Measurements from ENCODE around the gene RASSF7. TPM values are rescaled to one million over a fixed set of nuclear protein-coding genes. Genes with fewer than 3 reads are reported as not detected.
A peak's percentile ranks its signal among the peaks of the same experiment; 100 is the strongest.

The RASSF7 gene
- total and polyA plus RNA-seq, 10 of the 15 experiments (the other 5 are each of a cell fraction or from before 2014, with no cell fraction given): 0.39 to 29.7 (median 13.2) TPM

DNA sequence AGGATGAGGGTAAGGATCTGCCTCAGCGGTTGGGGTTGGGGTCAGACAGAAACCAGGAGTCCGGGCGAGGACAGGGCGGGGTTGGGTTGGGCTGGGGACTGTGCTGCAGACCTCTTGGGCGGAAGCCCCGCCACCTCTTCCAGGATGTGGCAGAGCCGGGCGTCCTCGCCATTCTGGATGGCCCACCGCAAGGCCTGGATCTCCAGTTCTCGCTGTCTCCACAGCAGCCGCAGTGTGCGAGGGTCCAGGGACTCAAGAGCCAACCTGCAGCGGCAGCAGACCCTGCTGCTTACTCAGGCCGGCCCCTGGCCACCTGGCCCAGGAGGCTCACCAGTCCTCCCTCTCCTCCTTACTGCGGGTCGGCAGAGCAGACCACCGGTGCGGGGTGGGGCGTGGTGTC is 2.3 kb upstream of the RASSF7 start:
- ATAC-seq (no peak), FAIRE-seq (no peak), DNase-seq (ENCODE audit: low read depth, low spot score) (no peak)
- Histone ChIP-seq H3K9ac (ENCODE audit: control insufficient read depth, insufficient read depth, low read length) (no peak overlapping the region), H3K27me3 (replicated peaks in 1 of 2; ENCODE audit: control insufficient read depth in 2 of 2, insufficient read depth in 2 of 2, low read length in 1 of 2) (peaks cover 0 to 5% of the 10 kb centered on the region in 2 experiments; a peak in 2 of 4 replicates), H3K4me3 (no peak overlapping the region), H4K20me1 (ENCODE audit: control insufficient read depth, insufficient read depth) (no peaks in the 10 kb centered on the region), H3K9me3 (replicated peaks; ENCODE audit: control insufficient read depth, insufficient read depth, low read length) (no peaks in the 10 kb centered on the region), H3K36me3 (ENCODE audit: control insufficient read depth in 2 of 2, insufficient read depth in 2 of 2, low read length in 1 of 2) (no peaks in the 10 kb centered on the region), H2AFZ (ENCODE audit: control insufficient read depth, low read depth, low read length) (no peak overlapping the region), H3K27ac (ENCODE audit: control insufficient read depth, insufficient read depth) (no peak overlapping the region), H3K4me1 (ENCODE audit: control insufficient read depth, insufficient read depth, low read length) (peaks cover 5% of the 10 kb centered on the region), H3K4me2 (ENCODE audit: control insufficient read depth, insufficient read depth) (no peak overlapping the region), H3K79me2 (ENCODE audit: control insufficient read depth, insufficient read depth, low read length) (peaks cover 5% of the 10 kb centered on the region)
- ChIA-PET POLR2A (interaction anchor here (0.6 kb wide), 1 partner anchor 147 kb away, joined by 5 read pairs; no protein-coding TSS in a partner anchor), CTCF (no interaction called here), RAD21 (ENCODE audit: unreplicated experiment) (no interaction called here), SMC1A (ENCODE audit: uncharacterized antibody, unreplicated experiment) (no interaction called here)
- no TSS peak for BruUV-seq (replicated peaks)
- intact Hi-C loops (cut with micrococcal nuclease; ENCODE audit: unreplicated experiment): no loop called here
- TF ChIP-seq, protein P1, sequence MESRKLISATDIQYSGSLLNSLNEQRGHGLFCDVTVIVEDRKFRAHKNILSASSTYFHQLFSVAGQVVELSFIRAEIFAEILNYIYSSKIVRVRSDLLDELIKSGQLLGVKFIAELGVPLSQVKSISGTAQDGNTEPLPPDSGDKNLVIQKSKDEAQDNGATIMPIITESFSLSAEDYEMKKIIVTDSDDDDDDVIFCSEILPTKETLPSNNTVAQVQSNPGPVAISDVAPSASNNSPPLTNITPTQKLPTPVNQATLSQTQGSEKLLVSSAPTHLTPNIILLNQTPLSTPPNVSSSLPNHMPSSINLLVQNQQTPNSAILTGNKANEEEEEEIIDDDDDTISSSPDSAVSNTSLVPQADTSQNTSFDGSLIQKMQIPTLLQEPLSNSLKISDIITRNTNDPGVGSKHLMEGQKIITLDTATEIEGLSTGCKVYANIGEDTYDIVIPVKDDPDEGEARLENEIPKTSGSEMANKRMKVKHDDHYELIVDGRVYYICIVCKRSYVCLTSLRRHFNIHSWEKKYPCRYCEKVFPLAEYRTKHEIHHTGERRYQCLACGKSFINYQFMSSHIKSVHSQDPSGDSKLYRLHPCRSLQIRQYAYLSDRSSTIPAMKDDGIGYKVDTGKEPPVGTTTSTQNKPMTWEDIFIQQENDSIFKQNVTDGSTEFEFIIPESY (IDR thresholded peaks at IDR 0.05): no peak
- TF ChIP-seq BMI1 (IDR thresholded peaks at IDR 0.05; ENCODE audit: borderline replicate concordance): no peak
- in situ Hi-C loops (cut with MboI): loop anchor here (5.0 kb wide), 1 partner anchor 154 kb away; no protein-coding TSS in a partner anchor
- 80% methylated on average over 19 of the region's 20 CpGs for WGBS (ENCODE audit: insufficient coverage, insufficient replicate concordance, low lambda C conversion rate, missing lambda C conversion rate)

DNA sequence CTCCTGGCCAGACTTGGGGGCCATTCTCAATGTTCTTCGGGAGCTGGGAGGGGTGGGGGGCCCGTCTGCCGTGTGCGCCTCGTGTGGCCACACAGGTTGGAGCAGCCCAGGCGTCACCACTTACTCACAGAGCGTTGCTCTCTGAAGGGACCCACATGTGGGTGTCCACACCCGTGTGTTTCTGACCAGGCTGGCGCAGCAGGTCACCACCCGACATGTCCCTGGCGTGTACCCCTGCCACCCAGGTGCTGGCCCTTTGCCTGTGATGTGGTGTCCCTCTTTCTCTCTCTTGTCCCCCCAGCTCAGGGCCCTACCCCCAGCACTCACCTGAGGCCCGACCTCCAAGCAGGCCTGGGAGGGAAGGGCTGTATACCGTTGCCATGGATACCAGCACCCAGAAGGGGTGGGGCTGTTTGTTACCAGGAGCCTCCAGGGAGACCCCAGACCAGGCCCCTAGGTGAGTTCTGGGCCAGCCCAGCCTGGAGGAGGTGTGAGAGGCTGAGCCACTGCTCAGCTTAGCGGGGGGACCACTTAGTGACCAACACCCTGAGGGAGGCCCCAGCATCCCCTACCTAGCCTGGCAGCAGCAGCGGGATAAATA is 1.6 kb upstream of the RASSF7 start:
- no peak for ATAC-seq
- no peak for FAIRE-seq
- in situ Hi-C loops (cut with MboI): loop anchor here (5.0 kb wide), 1 partner anchor 153 kb away; no protein-coding TSS in a partner anchor
- peaks cover 5% of the 10 kb centered on the region for H3K79me2 ChIP-seq (ENCODE audit: control insufficient read depth, insufficient read depth, low read length)
- no peaks in the 10 kb centered on the region; a peak in 1 of 4 replicates for H3K36me3 ChIP-seq (ENCODE audit: control insufficient read depth in 2 of 2, insufficient read depth in 2 of 2, low read length in 1 of 2)
- ChIA-PET CTCF (interaction anchor here (1.4 to 1.9 kb wide), 3 partner anchors 136 to 165 kb away, joined by 3 to 10 read pairs (median 4); partner anchors contain the start of genes DEAF1 and TMEM80), POLR2A (interaction anchor here (0.6 to 1.6 kb wide), 4 partner anchors 9 to 167 kb away, joined by 3 to 7 read pairs (median 6); no protein-coding TSS in a partner anchor), RAD21 (ENCODE audit: unreplicated experiment) (no interaction called here), SMC1A (ENCODE audit: uncharacterized antibody, unreplicated experiment) (no interaction called here)
- no peak overlapping the region for H3K4me3 ChIP-seq
- BruUV-seq (replicated peaks): no TSS peak
- H3K4me1 ChIP-seq (ENCODE audit: control insufficient read depth, insufficient read depth, low read length): peaks cover 5% of the 10 kb centered on the region
- peaks cover 0 to 5% of the 10 kb centered on the region in 2 experiments; a peak in 2 of 4 replicates for H3K27me3 ChIP-seq (replicated peaks in 1 of 2; ENCODE audit: control insufficient read depth in 2 of 2, insufficient read depth in 2 of 2, low read length in 1 of 2)
- no peaks in the 10 kb centered on the region for H3K9me3 ChIP-seq (replicated peaks; ENCODE audit: control insufficient read depth, insufficient read depth, low read length)
- no peak for DNase-seq (ENCODE audit: low read depth, low spot score)
- 66% methylated on average over 15 of the region's 15 CpGs for WGBS (ENCODE audit: insufficient coverage, insufficient replicate concordance, low lambda C conversion rate, missing lambda C conversion rate)
- no peak overlapping the region for H2AFZ ChIP-seq (ENCODE audit: control insufficient read depth, low read depth, low read length)
- no peak overlapping the region for H3K4me2 ChIP-seq (ENCODE audit: control insufficient read depth, insufficient read depth)
- no peak overlapping the region for H3K27ac ChIP-seq (ENCODE audit: control insufficient read depth, insufficient read depth)
- no peaks in the 10 kb centered on the region for H4K20me1 ChIP-seq (ENCODE audit: control insufficient read depth, insufficient read depth)
- intact Hi-C loops (cut with micrococcal nuclease; ENCODE audit: unreplicated experiment): no loop called here
- H3K9ac ChIP-seq (ENCODE audit: control insufficient read depth, insufficient read depth, low read length): no peak overlapping the region
- TF ChIP-seq IRF3 (IDR thresholded peaks at IDR 0.05) (no peak), MTA2 (IDR thresholded peaks at IDR 0.05; ENCODE audit: low read depth) (no peak), MEF2A (IDR thresholded peaks at IDR 0.05; ENCODE audit: insufficient read depth, low read depth, low read length) (no peak), GATAD2B (conservative IDR thresholded peaks at IDR 0.05; ENCODE audit: low read depth) (no peak), CTCF (IDR thresholded peaks at IDR 0.05 in 2 of 3, conservative IDR thresholded peaks at IDR 0.05 in 1 of 3; ENCODE audit: control insufficient read depth in 2 of 3, extremely low read depth in 1 of 3, insufficient read depth in 1 of 3, low read depth in 3 of 3, low read length in 3 of 3) (0 out of 6 replicates have a peak, but pooled peaks of 1 of the 3 experiments have one; percentile 10)
- TF ChIP-seq, protein P2, sequence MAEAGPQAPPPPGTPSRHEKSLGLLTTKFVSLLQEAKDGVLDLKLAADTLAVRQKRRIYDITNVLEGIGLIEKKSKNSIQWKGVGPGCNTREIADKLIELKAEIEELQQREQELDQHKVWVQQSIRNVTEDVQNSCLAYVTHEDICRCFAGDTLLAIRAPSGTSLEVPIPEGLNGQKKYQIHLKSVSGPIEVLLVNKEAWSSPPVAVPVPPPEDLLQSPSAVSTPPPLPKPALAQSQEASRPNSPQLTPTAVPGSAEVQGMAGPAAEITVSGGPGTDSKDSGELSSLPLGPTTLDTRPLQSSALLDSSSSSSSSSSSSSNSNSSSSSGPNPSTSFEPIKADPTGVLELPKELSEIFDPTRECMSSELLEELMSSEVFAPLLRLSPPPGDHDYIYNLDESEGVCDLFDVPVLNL (IDR thresholded peaks at IDR 0.05; ENCODE audit: low read depth, low read length): no peak

Measured in GM12878 (cell line).